HG03196 (cell line): ENCODE measurements around the gene KRR1.
"Not testable (repeated sequence)": the region's sequence is repeated elsewhere in the genome, so short reads cannot be mapped to it uniquely, and the experiment has no call there.

Experiments
- ATAC-seq: cut with Tn5 transposase; IDR thresholded peaks from one replicate; pipeline ENCODE4 v1.9.1; 2021; ENCODE audit not compliant: unreplicated experiment

The KRR1 gene

GRCh38 chr12:75526655-75527511 is 15.5 kb upstream of the KRR1 start:
- peak; percentile 95 for ATAC-seq

GRCh38 chr12:75525263-75525662 is 13.9 kb upstream of the KRR1 start:
- ATAC-seq: no peak

- not testable (repeated sequence) for ATAC-seq
Observed at GRCh38 chr12:75522124-75522523, 10.7 kb upstream of the KRR1 start.

- not testable (repeated sequence) for ATAC-seq
Observed at GRCh38 chr12:75521224-75521623, 9.8 kb upstream of the KRR1 start.

GRCh38 chr12:75509621-75510020 is 1.8 kb downstream of the KRR1 start:
- no peak for ATAC-seq

GRCh38 chr12:75508159-75508558 is 3.2 kb downstream of the KRR1 start:
- no peak for ATAC-seq

DNA sequence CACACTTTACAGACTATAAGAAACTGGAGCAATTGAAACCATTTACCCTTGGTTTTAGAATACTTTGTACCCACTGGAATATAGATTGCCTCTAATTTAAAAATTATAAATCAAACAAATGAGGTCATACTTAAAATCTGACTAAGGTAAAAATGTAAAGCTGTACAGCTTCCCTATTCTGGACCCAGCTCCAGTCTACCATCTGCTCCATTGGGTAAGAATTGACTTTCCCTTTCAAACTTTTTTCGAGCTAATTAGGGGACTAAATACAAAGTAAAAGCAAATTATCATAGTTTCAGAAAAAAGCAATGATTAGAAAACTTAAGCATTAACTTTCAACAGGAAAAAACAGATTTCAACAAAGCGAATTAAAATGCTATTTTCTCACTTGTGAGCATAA is 4.3 kb downstream of the KRR1 start:
- no peak for ATAC-seq

- ATAC-seq: no peak
Observed at GRCh38 chr12:75505706-75506312, 5.6 kb downstream of the KRR1 start.

DNA sequence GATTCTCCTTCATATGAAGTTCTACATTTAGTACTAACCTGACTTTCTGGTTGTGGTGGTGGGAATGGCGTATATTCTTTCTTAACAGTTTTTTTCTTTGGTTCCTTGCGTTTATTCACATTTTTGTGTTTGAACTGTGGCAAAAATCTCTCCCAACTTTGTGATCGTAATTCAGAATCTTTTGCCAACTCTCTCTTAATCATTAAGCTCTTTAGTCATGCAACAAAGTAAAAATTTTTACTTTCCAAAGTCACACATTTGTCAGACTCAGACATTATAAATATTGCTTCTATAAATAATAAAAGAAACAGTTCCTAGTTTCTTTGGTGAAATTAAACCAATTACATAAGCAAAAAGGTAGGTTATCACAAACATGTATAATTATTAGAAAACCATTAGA is 7.5 kb downstream of the KRR1 start:
- ATAC-seq: no peak

GRCh38 chr12:75503459-75503858 is 8.0 kb downstream of the KRR1 start:
- ATAC-seq: no peak

DNA sequence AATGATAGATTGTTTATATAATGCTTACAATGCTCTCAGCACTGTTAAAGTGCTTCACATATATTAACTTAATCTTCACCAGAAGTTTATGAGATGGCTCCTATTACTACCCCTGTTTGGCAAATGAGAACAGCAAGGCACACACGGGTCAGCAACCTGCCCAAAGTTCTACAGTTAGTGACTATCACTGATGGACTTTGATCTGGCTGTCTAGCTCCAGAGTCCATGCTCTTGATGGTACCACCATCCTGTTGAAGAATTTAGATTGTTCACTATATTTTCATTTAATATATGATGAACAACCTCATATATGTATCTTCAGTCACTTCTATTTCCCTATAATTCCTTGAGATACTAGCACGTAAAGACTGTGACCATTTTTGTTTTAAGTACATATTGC is 20.2 kb downstream of the KRR1 start:
- no peak for ATAC-seq

DNA sequence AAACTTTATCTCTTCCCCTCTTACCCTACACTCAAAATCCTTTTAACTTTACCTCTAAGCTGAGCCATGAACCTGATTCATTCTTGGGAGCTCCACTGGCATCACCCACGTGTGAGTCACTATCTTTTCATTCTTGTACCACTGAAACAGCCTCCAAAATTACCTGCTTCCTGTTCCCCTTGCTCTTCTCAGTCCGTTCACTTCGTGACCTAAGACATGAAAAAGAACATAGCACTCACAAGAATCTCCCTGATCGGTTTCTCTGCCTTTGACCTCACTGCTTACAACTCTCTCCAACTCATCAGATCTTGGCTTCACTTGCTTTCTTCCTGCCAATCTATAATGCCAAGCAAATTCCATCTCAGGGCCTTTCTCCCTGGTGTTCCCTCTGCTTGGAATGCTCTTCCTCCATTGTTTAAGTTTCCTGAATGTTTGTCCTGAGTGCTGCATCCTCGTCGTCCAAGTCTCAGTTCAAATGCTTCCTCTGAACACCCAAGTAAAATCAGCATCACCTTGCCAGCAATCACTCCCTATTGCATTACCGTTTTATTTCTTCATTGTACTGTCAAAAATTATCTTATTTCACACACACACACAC is 21.7 kb downstream of the KRR1 start:
- ATAC-seq: peak; percentile 37

- ATAC-seq: no peak
Observed at GRCh38 chr12:75489187-75489586, 22.2 kb downstream of the KRR1 start.

- no peak for ATAC-seq
Observed at GRCh38 chr12:75488553-75488952, 22.9 kb downstream of the KRR1 start.

DNA sequence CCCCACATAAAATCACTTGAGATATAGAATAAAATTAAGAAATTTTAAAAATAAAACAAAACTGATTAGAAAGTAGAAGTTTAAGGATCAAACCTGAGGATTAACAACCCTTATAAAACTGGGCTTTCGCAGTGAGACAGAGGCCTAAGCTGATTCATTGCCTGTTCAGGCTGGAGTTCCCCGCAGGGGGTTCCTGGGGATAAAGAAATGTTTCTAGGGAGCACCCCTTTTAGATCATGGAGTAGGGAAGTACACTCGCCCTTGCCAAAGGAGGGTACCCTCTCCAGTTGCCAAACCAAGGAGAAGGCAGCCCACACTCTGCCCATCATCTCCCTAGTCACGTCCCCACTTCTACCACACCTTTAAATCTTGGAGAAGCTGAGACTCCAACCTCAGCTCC is 24.1 kb downstream of the KRR1 start:
- no peak for ATAC-seq

GRCh38 chr12:75484450-75484849 is 27.0 kb downstream of the KRR1 start:
- not testable (repeated sequence) for ATAC-seq

- no peak for ATAC-seq
Observed at GRCh38 chr12:75483431-75483830, 28.0 kb downstream of the KRR1 start.

- no peak for ATAC-seq
Observed at GRCh38 chr12:75482646-75483045, 28.8 kb downstream of the KRR1 start.

DNA sequence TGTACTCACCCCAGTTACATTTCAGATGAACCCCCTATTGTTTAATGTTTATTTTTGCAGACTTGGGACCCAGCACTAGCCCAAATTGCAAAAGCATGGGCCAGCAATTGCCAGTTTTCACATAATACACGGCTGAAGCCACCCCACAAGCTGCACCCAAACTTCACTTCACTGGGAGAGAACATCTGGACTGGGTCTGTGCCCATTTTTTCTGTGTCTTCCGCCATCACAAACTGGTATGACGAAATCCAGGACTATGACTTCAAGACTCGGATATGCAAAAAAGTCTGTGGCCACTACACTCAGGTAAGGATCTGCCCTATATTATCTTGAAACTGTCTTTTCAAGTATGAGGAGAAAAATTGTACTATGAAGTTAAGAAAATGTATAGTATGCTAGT is 29.6 kb downstream of the KRR1 start:
- ATAC-seq: no peak

DNA sequence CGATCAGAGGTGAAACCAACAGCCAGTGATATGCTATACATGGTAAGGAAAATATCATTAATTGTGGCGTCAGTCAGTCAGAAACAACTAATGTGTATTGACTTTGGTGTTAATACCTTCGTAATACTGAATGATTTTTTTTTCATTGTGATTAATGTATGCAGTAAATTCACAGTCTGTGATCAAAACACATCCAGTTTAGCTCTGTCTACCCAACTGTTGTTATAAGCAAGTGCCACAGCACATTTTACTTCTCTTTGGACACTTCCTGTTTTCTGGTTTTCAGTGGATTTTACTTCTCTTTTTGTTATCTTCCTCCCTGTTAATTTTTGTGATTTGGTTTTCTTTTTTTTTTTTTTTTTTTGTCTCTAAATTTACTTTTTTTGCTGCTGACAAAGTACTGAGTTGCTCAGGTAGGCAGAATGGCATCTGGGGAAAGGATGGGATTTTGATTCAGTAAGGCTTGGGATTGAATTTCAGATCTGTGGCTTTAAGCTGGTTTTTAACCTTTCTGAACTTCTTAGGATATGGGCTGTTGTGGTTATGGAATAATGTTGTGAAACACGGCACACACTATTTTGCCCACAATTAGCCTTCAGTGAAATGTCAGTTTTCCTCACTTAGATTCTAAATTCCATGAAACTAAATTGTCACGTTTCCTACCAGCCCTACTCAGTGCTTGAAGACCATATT is 30.2 kb downstream of the KRR1 start:
- peak; percentile 11 for ATAC-seq

- ATAC-seq: peak; percentile 86
Observed at GRCh38 chr12:75480469-75480949, 30.9 kb downstream of the KRR1 start, which contains the start of gene GLIPR1. GLIPR1 (plus strand) TSS chr12:75480755; CDS start chr12:75480881, 126 bp downstream.
